BLaER1 (cell line): ENCODE measurements around the gene MAJIN.

Experiments
- H3K27ac ChIP-seq: shearing (Covaris generic); formaldehyde crosslinking; 2 replicates; pipeline ENCODE4 v1.8.1; 2022
- H3K27me3 ChIP-seq: shearing (Covaris generic); formaldehyde crosslinking; 2 replicates; pipeline ENCODE4 v1.8.1; 2022
- H3K36me3 ChIP-seq: shearing (Covaris generic); formaldehyde crosslinking; 2 replicates; pipeline ENCODE4 v1.8.1; 2022
- H3K4me1 ChIP-seq: shearing (Covaris generic); formaldehyde crosslinking; 2 replicates; pipeline ENCODE4 v1.8.1; 2022
- H3K4me2 ChIP-seq: shearing (Covaris generic); formaldehyde crosslinking; 2 replicates; pipeline ENCODE4 v1.8.1; 2022
- H3K4me3 ChIP-seq: shearing (Covaris generic); formaldehyde crosslinking; 2 replicates; pipeline ENCODE4 v1.8.1; 2022
- H3K9ac ChIP-seq: shearing (Covaris generic); formaldehyde crosslinking; 2 replicates; pipeline ENCODE4 v1.8.1; 2022
- H3K9me3 ChIP-seq: shearing (Covaris generic); formaldehyde crosslinking; 2 replicates; pipeline ENCODE4 v1.8.1; 2022
- H4K20me1 ChIP-seq: shearing (Covaris generic); formaldehyde crosslinking; 2 replicates; pipeline ENCODE4 v1.8.1; 2022
- Cebpa-rat ChIP-seq: shearing (Covaris generic); IDR thresholded peaks from 2 replicates; pipeline ENCODE4 v1.8.1; 2022

The MAJIN gene

GRCh38 chr11:64963072-64963631, 8.8 kb downstream of the MAJIN start:
- H3K9ac ChIP-seq: no peak overlapping the region
- TF ChIP-seq Cebpa-rat: no peak
- no peaks in the 10 kb centered on the region for H4K20me1 ChIP-seq
- no peaks in the 10 kb centered on the region for H3K9me3 ChIP-seq
- H3K4me3 ChIP-seq: no peak overlapping the region
- H3K4me2 ChIP-seq: no peak overlapping the region
- no peaks in the 10 kb centered on the region for H3K27me3 ChIP-seq
- H3K36me3 ChIP-seq: no peaks in the 10 kb centered on the region
- H3K4me1 ChIP-seq: peaks cover 6% of the 10 kb centered on the region
- H3K27ac ChIP-seq: no peak overlapping the region

- Histone ChIP-seq H3K9me3 (no peaks in the 10 kb centered on the region), H3K36me3 (no peaks in the 10 kb centered on the region), H3K4me1 (peaks cover 6% of the 10 kb centered on the region), H3K4me2 (no peak overlapping the region), H3K27ac (no peak overlapping the region), H3K4me3 (no peak overlapping the region), H3K27me3 (no peaks in the 10 kb centered on the region), H3K9ac (no peak overlapping the region), H4K20me1 (no peaks in the 10 kb centered on the region)
- TF ChIP-seq Cebpa-rat: no peak
Measured at GRCh38 chr11:64960719-64961118, 11.2 kb downstream of the MAJIN start.

GRCh38 chr11:64959498-64959897, 12.4 kb downstream of the MAJIN start:
- peaks cover 6% of the 10 kb centered on the region for H3K4me1 ChIP-seq
- H3K4me2 ChIP-seq: no peak overlapping the region
- no peak for TF ChIP-seq Cebpa-rat
- no peak overlapping the region for H3K9ac ChIP-seq
- H3K4me3 ChIP-seq: no peak overlapping the region
- H3K36me3 ChIP-seq: no peaks in the 10 kb centered on the region
- no peaks in the 10 kb centered on the region for H3K27me3 ChIP-seq
- H3K9me3 ChIP-seq: no peaks in the 10 kb centered on the region
- H3K27ac ChIP-seq: no peak overlapping the region
- H4K20me1 ChIP-seq: no peaks in the 10 kb centered on the region

- Histone ChIP-seq H3K4me2 (no peak overlapping the region), H3K4me1 (no peaks in the 10 kb centered on the region), H3K9ac (no peak overlapping the region), H3K27ac (no peak overlapping the region), H3K36me3 (no peaks in the 10 kb centered on the region), H3K27me3 (no peaks in the 10 kb centered on the region), H3K9me3 (no peaks in the 10 kb centered on the region), H3K4me3 (no peak overlapping the region), H4K20me1 (no peaks in the 10 kb centered on the region)
- TF ChIP-seq Cebpa-rat: no peak
Measured at GRCh38 chr11:64954201-64954600, 17.7 kb downstream of the MAJIN start.

GRCh38 chr11:64951529-64951928, 20.4 kb downstream of the MAJIN start:
- H3K4me2 ChIP-seq: no peak overlapping the region
- H3K4me1 ChIP-seq: no peaks in the 10 kb centered on the region
- H3K27me3 ChIP-seq: no peaks in the 10 kb centered on the region
- TF ChIP-seq Cebpa-rat: no peak
- H3K9me3 ChIP-seq: no peaks in the 10 kb centered on the region
- H3K36me3 ChIP-seq: no peaks in the 10 kb centered on the region
- no peak overlapping the region for H3K4me3 ChIP-seq
- no peak overlapping the region for H3K9ac ChIP-seq
- no peaks in the 10 kb centered on the region for H4K20me1 ChIP-seq
- no peak overlapping the region for H3K27ac ChIP-seq

- no peak overlapping the region for H3K27ac ChIP-seq
- no peaks in the 10 kb centered on the region for H3K27me3 ChIP-seq
- H4K20me1 ChIP-seq: no peaks in the 10 kb centered on the region
- H3K9ac ChIP-seq: no peak overlapping the region
- no peak overlapping the region for H3K4me2 ChIP-seq
- TF ChIP-seq Cebpa-rat: no peak
- H3K36me3 ChIP-seq: no peaks in the 10 kb centered on the region
- H3K4me3 ChIP-seq: no peak overlapping the region
- H3K9me3 ChIP-seq: no peaks in the 10 kb centered on the region
- no peaks in the 10 kb centered on the region for H3K4me1 ChIP-seq
Measured at GRCh38 chr11:64947208-64947814, 24.6 kb downstream of the MAJIN start.

GRCh38 chr11:64936539-64936938, 35.4 kb downstream of the MAJIN start:
- H3K9ac ChIP-seq: no peak overlapping the region
- H3K36me3 ChIP-seq: peaks cover 35% of the 10 kb centered on the region
- H4K20me1 ChIP-seq: no peaks in the 10 kb centered on the region
- H3K4me1 ChIP-seq: peaks cover 6% of the 10 kb centered on the region; the same call in 1 of the 2 replicates
- no peak overlapping the region for H3K4me2 ChIP-seq
- H3K27me3 ChIP-seq: no peaks in the 10 kb centered on the region
- no peak for TF ChIP-seq Cebpa-rat
- no peaks in the 10 kb centered on the region for H3K9me3 ChIP-seq
- no peak overlapping the region for H3K4me3 ChIP-seq
- H3K27ac ChIP-seq: no peak overlapping the region

GRCh38 chr11:64935359-64936081, 36.4 kb downstream of the MAJIN start, which contains the start of gene GPHA2:
Gene GPHA2 (minus strand): TSS chr11:64935893. CDS start chr11:64935460, 433 bp downstream.
- Histone ChIP-seq H3K4me2 (no peak within 1 kb of the TSS), H3K4me1 (peaks cover 6% of the 10 kb centered on the region; the same call in 1 of the 2 replicates), H3K4me3 (no peak within 1 kb of the TSS), H3K9ac (no peak within 1 kb of the TSS), H3K9me3 (no peaks in the 10 kb centered on the region), H4K20me1 (no peaks in the 10 kb centered on the region), H3K27me3 (no peaks in the 10 kb centered on the region), H3K36me3 (peaks cover 45% of the 10 kb centered on the region), H3K27ac (no peak within 1 kb of the TSS)
- no peak for TF ChIP-seq Cebpa-rat

- H3K9me3 ChIP-seq: no peaks in the 10 kb centered on the region
- no peak overlapping the region for H3K4me2 ChIP-seq
- no peak overlapping the region for H3K4me3 ChIP-seq
- H3K36me3 ChIP-seq: peaks cover 51% of the 10 kb centered on the region
- no peak overlapping the region for H3K9ac ChIP-seq
- H3K27me3 ChIP-seq: no peaks in the 10 kb centered on the region
- H3K27ac ChIP-seq: no peak overlapping the region
- peaks cover 6% of the 10 kb centered on the region; the same call in 1 of the 2 replicates for H3K4me1 ChIP-seq
- TF ChIP-seq Cebpa-rat: no peak
- no peaks in the 10 kb centered on the region for H4K20me1 ChIP-seq
Measured at GRCh38 chr11:64934682-64935358, 37.1 kb downstream of the MAJIN start.
